SK-N-SH (cell line): Measurements from ENCODE around the gene MPIG6B.

Experiments used
- CTCF ChIP-seq: fragments of 200-600 bp; sonication (generic); IDR thresholded peaks from 2 replicates; pipeline ENCODE4 v1.6.1; 2017; ENCODE audit warnings: antibody characterized with exemption, mild to moderate bottlenecking, moderate library complexity
- POLR2AphosphoS5 ChIP-seq: IDR thresholded peaks from 2 replicates; pipeline ENCODE4 v1.6.1; 2012; ENCODE audit warnings: low read depth, low read length

- TF ChIP-seq CTCF (no peak), POLR2AphosphoS5 (no peak)
These were observed 45.2 kb upstream of the MPIG6B start for GRCh38 chr6:31677955-31678354.
